NB4 (cell line): ENCODE measurements around the gene ITGA11.

Experiments used
- DNase-seq: peaks from one replicate; pipeline ENCODE4 v3.0.0; 2010; ENCODE audit warnings: low read depth
- H3K4me3 ChIP-seq: one replicate; pipeline ENCODE4 v1.5.1; 2011; ENCODE audit warnings: mild to moderate bottlenecking, low read depth, low read length, moderate library complexity
- CTCF ChIP-seq: IDR thresholded peaks from one replicate; pipeline ENCODE4 v1.5.1; 2012; ENCODE audit warnings: low read depth, low read length
- MYC ChIP-seq: IDR thresholded peaks from 2 replicates; pipeline ENCODE4 v1.6.1; 2011; ENCODE audit warnings: low read depth, low read length
- POLR2A ChIP-seq: IDR thresholded peaks from 2 replicates; pipeline ENCODE4 v1.6.1; 2011; ENCODE audit warnings: mild to moderate bottlenecking; ENCODE audit not compliant: insufficient read length; ENCODE audit errors: extremely low read depth
- TF ChIP-seq, protein P1 (sequence below): IDR thresholded peaks from 2 replicates; pipeline ENCODE4 v1.6.1; 2011; ENCODE audit warnings: low read depth, low read length

ITGA11 gene

DNA sequence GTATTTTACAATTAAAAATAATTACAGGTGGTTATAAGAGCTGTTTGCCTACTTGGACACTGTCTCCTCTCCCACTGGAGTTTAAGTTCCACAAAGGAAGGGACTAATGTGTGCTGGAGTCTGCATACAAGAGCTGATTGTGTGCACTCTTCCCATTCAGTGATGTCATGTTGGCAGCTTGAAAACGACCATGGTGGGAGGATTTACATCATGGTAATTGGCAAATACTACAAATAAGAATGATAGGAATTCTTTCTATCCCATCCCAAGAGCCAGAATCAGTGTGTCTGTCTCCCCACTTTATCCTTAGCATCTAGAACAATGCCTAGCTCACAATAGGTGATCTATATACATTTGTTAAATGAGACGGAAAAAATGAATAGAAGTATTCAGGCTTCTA, 14.1 kb downstream of the ITGA11 start:
- TF ChIP-seq CTCF: no peak
- TF ChIP-seq POLR2A: no peak
- TF ChIP-seq MYC: no peak
- TF ChIP-seq, protein P1, sequence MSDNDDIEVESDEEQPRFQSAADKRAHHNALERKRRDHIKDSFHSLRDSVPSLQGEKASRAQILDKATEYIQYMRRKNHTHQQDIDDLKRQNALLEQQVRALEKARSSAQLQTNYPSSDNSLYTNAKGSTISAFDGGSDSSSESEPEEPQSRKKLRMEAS: no peak
- H3K4me3 ChIP-seq: no peak overlapping the region
- DNase-seq: no peak

DNA sequence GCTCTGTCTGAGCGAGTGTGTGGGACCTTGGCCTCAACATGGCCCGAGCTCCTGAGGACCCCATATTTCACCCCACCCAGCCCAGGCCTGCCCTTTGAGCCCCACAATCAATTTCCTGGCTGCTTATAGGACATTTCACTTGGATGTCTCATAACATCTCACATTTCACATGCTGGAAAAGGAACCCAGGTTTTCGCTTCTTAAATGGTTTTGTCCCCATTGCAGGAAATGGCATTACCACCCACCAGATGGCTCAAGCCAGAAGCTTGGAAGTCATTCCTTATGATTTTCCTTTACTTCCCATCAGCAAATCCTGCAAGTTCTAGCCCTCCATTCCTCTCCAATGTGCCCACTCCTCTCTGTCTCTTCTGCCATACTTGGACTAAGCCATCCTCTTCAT, 14.9 kb downstream of the ITGA11 start:
- no peak overlapping the region for H3K4me3 ChIP-seq
- TF ChIP-seq, protein P1: no peak
- no peak for TF ChIP-seq MYC
- TF ChIP-seq POLR2A: no peak
- TF ChIP-seq CTCF: no peak
- no peak for DNase-seq

DNA sequence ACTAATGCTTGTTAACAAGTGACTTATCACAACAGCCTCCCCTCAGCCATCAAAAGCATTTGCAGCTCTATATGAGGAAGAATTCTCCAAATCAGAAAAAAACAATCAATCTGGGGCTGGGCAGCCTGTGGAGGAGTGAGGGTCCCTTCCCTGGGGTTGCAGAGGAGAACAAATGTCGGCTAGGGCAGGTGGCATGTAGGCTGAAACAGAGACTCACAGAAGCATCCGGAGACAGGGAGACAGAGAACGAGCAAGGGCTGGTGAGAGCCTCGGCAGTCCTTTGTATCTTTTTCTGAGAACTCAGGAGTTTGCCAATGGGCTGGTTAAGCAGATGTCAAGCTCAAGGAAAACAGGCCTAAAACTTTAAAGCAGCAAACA, 15.8 kb downstream of the ITGA11 start:
- no peak for TF ChIP-seq POLR2A
- TF ChIP-seq CTCF: no peak
- no peak for TF ChIP-seq MYC
- TF ChIP-seq, protein P1: no peak
- H3K4me3 ChIP-seq: no peak overlapping the region
- no peak for DNase-seq

- no peak overlapping the region for H3K4me3 ChIP-seq
- TF ChIP-seq MYC (no peak), CTCF (no peak), POLR2A (no peak)
- TF ChIP-seq, protein P1: no peak
- no peak for DNase-seq
Observed at GRCh38 chr15:68415501-68416157, 16.3 kb downstream of the ITGA11 start.

- no peak overlapping the region for H3K4me3 ChIP-seq
- no peak for TF ChIP-seq CTCF
- TF ChIP-seq, protein P1: no peak
- TF ChIP-seq MYC: no peak
- TF ChIP-seq POLR2A: no peak
- no peak for DNase-seq
Observed at GRCh38 chr15:68415061-68415460, 16.9 kb downstream of the ITGA11 start.

GRCh38 chr15:68414591-68414990, 17.4 kb downstream of the ITGA11 start:
- no peak overlapping the region for H3K4me3 ChIP-seq
- no peak for DNase-seq
- no peak for TF ChIP-seq MYC
- TF ChIP-seq, protein P1: no peak
- no peak for TF ChIP-seq CTCF
- no peak for TF ChIP-seq POLR2A
